GM10248 (cell line): ENCODE results near the gene PRPF8.

Experiments used
- CTCF ChIA-PET: fragments of 300-600 bp; sonication (Branson Sonifier 250); formaldehyde crosslinking; extraction: SDS; loops from one replicate; lab custom pipeline; 2021; ENCODE audit warnings: antibody characterized with exemption; lab: Yijun Ruan, JAX
- POLR2A ChIA-PET: fragments of 350-650 bp; sonication (Branson Sonifier 250); formaldehyde crosslinking; extraction: SDS; loops from one replicate; lab custom pipeline; 2020; ENCODE audit warnings: antibody characterized with exemption; lab: Yijun Ruan, JAX
- DNase-seq: peaks from one replicate; pipeline ENCODE4 v3.0.0; 2012; ENCODE audit errors: extremely low spot score
- CTCF ChIP-seq: IDR thresholded peaks from 2 replicates; pipeline ENCODE4 v1.5.1; 2012; ENCODE audit warnings: mild to moderate bottlenecking, low read depth; ENCODE audit errors: extremely low read depth, missing control alignments, control extremely low read depth

PRPF8 gene

GRCh38 chr17:1606352-1606985 is 78.2 kb downstream of the PRPF8 start:
- no peak for TF ChIP-seq CTCF
- DNase-seq, result peak; percentile 30
- CTCF ChIA-PET, result interaction anchor here (0.9 to 4.0 kb wide), 8 partner anchors 13 to 42 kb away, joined by 3 to 34 read pairs (median 12); partner anchors contain the start of gene SLC43A2
- POLR2A ChIA-PET, result interaction anchor here (1.3 kb wide), 1 partner anchor 32 kb away, joined by 3 read pairs; no protein-coding TSS in a partner anchor

- no peak for DNase-seq
- no peak for TF ChIP-seq CTCF
- ChIA-PET CTCF (interaction anchor here (2.6 to 4.0 kb wide), 4 partner anchors 14 to 43 kb away, joined by 9 to 34 read pairs (median 18); partner anchors contain the start of gene SLC43A2), POLR2A (interaction anchor here (0.7 kb wide), 1 partner anchor 9 kb away, joined by 3 read pairs; no protein-coding TSS in a partner anchor)
Measured at GRCh38 chr17:1605681-1606351, 78.9 kb downstream of the PRPF8 start.

- CTCF ChIA-PET, result interaction anchor here (0.8 to 4.0 kb wide), 7 partner anchors 11 to 50 kb away, joined by 3 to 34 read pairs (median 11); partner anchors contain the start of gene SLC43A2
- TF ChIP-seq CTCF, result no peak
- POLR2A ChIA-PET, result interaction anchor here (0.7 kb wide), 1 partner anchor 8 kb away, joined by 3 read pairs; no protein-coding TSS in a partner anchor
- no peak for DNase-seq
Measured at GRCh38 chr17:1604831-1605528, 79.7 kb downstream of the PRPF8 start.

GRCh38 chr17:1601571-1601970 is 83.1 kb downstream of the PRPF8 start:
- TF ChIP-seq CTCF, result no peak
- POLR2A ChIA-PET, result no interaction called here
- DNase-seq, result no peak
- CTCF ChIA-PET, result no interaction called here
